HCT116 (cell line): ENCODE results near the gene YY1. TPM values are rescaled to one million over a fixed set of nuclear protein-coding genes. Genes with fewer than 3 reads are reported as not detected.
A peak's percentile ranks its signal among the peaks of the same experiment; 100 is the strongest.

ENCODE experiments used
- ATAC-seq: fragments of 200-7000 bp; cut with Tn5 transposase; 2 replicates; pipeline ENCODE4 v1.9.1; 2020; ENCODE audit warnings: mild to moderate bottlenecking, moderate library complexity
- BruUV-seq: library from RNA; stranded (reverse); fragments of 400-500 nt; replicated peaks from 2 replicates; lab custom pipeline; 2021; lab: Mats Ljungman, UMichigan
- CTCF ChIA-PET: fragments of 300-600 bp; sonication (Branson Sonifier 250); formaldehyde crosslinking; loops from one replicate; lab custom pipeline; 2021; ENCODE audit warnings: antibody characterized with exemption; lab: Charles Lee
- POLR2A ChIA-PET: fragments of 300-600, 350-600 bp; sonication (Branson Sonifier 250); formaldehyde crosslinking; loops from one replicate; lab custom pipeline; 2021; ENCODE audit warnings: antibody characterized with exemption; lab: Charles Lee
- RAD21 ChIA-PET, 2 experiments: fragments of 300-600 bp; sonication (Branson Sonifier 250); formaldehyde crosslinking; loops; one replicate each; lab custom pipeline; 2023; ENCODE audit warnings: low total read pairs in 2 of 2; ENCODE audit not compliant: uncharacterized antibody in 2 of 2, unreplicated experiment in 2 of 2, low non-redundant PET in 1 of 2; lab: Charles Lee
- DNase-seq: peaks from one replicate; pipeline ENCODE4 v3.0.0-alpha.2; 2010; ENCODE audit warnings: low read depth, low spot score
- H2AFZ ChIP-seq: fragments of 200-600 bp; shearing (Covaris generic), sonication (generic); 2 replicates; pipeline ENCODE4 v1.6.1; 2017; ENCODE audit warnings: low read depth, mixed run types, mixed read lengths, antibody characterized with exemption, low read length; ENCODE audit not compliant: poor library complexity, severe bottlenecking
- H3K27ac ChIP-seq: 2 replicates; pipeline ENCODE4 v1.5.1; 2012; ENCODE audit warnings: low read depth, low read length
- H3K27me3 ChIP-seq: fragments of 200-600 bp; sonication (generic); 2 replicates; pipeline ENCODE4 v1.6.1; 2016; ENCODE audit warnings: mixed run types, low read length, mixed read lengths; ENCODE audit not compliant: insufficient read depth
- H3K36me3 ChIP-seq, 2 experiments: fragments of 200-500 bp in 1 of 2; fragments of 200-600 bp in 1 of 2; sonication (Bioruptor generic) in 1 of 2; sonication (generic) in 1 of 2; 2 replicates each; pipeline versions ENCODE4 v1.5.1 to v1.6.1; 2014 to 2016; ENCODE audit warnings: low read length in 2 of 2, inconsistent platforms in 1 of 2, mixed read lengths in 1 of 2, mixed run types in 1 of 2; ENCODE audit not compliant: insufficient read depth in 2 of 2, control insufficient read depth in 1 of 2
- H3K4me1 ChIP-seq, 2 experiments: fragments of 200-600 bp in 1 of 2; sonication (generic) in 1 of 2; 2 replicates each; pipeline versions ENCODE4 v1.5.1 to v1.6.1; 2012 to 2017; ENCODE audit warnings: low read length in 2 of 2, inconsistent platforms in 1 of 2, mild to moderate bottlenecking in 1 of 2, mixed read lengths in 1 of 2, mixed run types in 1 of 2, moderate library complexity in 1 of 2; ENCODE audit not compliant: insufficient read depth in 2 of 2, control insufficient read depth in 1 of 2
- H3K4me2 ChIP-seq: fragments of 200-600 bp; sonication (generic); 2 replicates; pipeline ENCODE4 v1.6.1; 2017; ENCODE audit warnings: mixed run types, low read length, mixed read lengths
- H3K4me3 ChIP-seq, 2 experiments: fragments of 200-600 bp in 1 of 2; sonication (generic) in 1 of 2; replicated peaks in 1 of 2; 2 replicates each; pipeline ENCODE4 v1.5.1; 2011 to 2016; ENCODE audit warnings: low read length in 2 of 2, control low read depth in 1 of 2, low read depth in 1 of 2, mild to moderate bottlenecking in 1 of 2, mixed read lengths in 1 of 2, mixed run types in 1 of 2
- H3K79me2 ChIP-seq: fragments of 200-600 bp; sonication (generic); 2 replicates; pipeline ENCODE4 v1.6.1; 2017; ENCODE audit warnings: mild to moderate bottlenecking, mixed run types, low read length, moderate library complexity, mixed read lengths; ENCODE audit not compliant: insufficient read depth
- H3K9ac ChIP-seq: fragments of 200-600 bp; sonication (generic); 2 replicates; pipeline ENCODE4 v1.6.1; 2016; ENCODE audit warnings: low read length, mixed read lengths
- H3K9me2 ChIP-seq: fragments of 200-600 bp; sonication (generic), shearing (Covaris generic); 2 replicates; pipeline ENCODE4 v1.6.1; 2017; ENCODE audit warnings: mixed run types, mild to moderate bottlenecking, moderate library complexity; ENCODE audit not compliant: insufficient read depth
- H3K9me3 ChIP-seq, 2 experiments: fragments of 200-500 bp in 1 of 2; fragments of 200-600 bp in 1 of 2; sonication (Bioruptor generic) in 1 of 2; sonication (generic) in 1 of 2; 2 replicates each; pipeline ENCODE4 v1.6.1; 2014 to 2017; ENCODE audit warnings: low read length in 2 of 2, mixed read lengths in 2 of 2, inconsistent platforms in 1 of 2, low read depth in 1 of 2, mild to moderate bottlenecking in 1 of 2, mixed run types in 1 of 2, moderate library complexity in 1 of 2; ENCODE audit not compliant: control insufficient read depth in 1 of 2, insufficient read depth in 1 of 2
- H4K20me1 ChIP-seq: fragments of 200-600 bp; sonication (generic), shearing (Covaris generic); 2 replicates; pipeline ENCODE4 v1.6.1; 2017; ENCODE audit warnings: mixed run types, mild to moderate bottlenecking, moderate library complexity; ENCODE audit not compliant: insufficient read depth
- CBX3 ChIP-seq: IDR thresholded peaks from 2 replicates; pipeline ENCODE4 v1.6.1; 2012; ENCODE audit warnings: low read depth
- CEBPB ChIP-seq: IDR thresholded peaks from 2 replicates; pipeline ENCODE4 v1.6.1; 2012; ENCODE audit warnings: low read depth
- CTCF ChIP-seq, 3 experiments: fragments of 200-600 bp in 1 of 3; sonication (generic) in 1 of 3; IDR thresholded peaks in 2 of 3; conservative IDR thresholded peaks in 1 of 3; 2 replicates each; pipeline ENCODE4 v1.5.1; 2012 to 2017; ENCODE audit warnings: low read depth in 2 of 3, low read length in 2 of 3, antibody characterized with exemption in 1 of 3, borderline replicate concordance in 1 of 3, control low read depth in 1 of 3, mild to moderate bottlenecking in 1 of 3, mixed read lengths in 1 of 3, mixed run types in 1 of 3, moderate library complexity in 1 of 3; ENCODE audit not compliant: insufficient read depth in 1 of 3
- EZH2 ChIP-seq: fragments of 200-600 bp; sonication (generic); IDR thresholded peaks from 2 replicates; pipeline ENCODE4 v1.6.1; 2017; ENCODE audit warnings: antibody characterized with exemption, mixed run types
- POLR2AphosphoS5 ChIP-seq: IDR thresholded peaks from 2 replicates; pipeline ENCODE4 v1.6.1; 2011; ENCODE audit warnings: mild to moderate bottlenecking, low read depth, low read length, moderate library complexity
- SP1 ChIP-seq: IDR thresholded peaks from 2 replicates; pipeline ENCODE4 v1.6.1; 2012; ENCODE audit warnings: low read depth
- TCF7L2 ChIP-seq: IDR thresholded peaks from 2 replicates; pipeline ENCODE4 v1.7.0; 2011; ENCODE audit warnings: borderline replicate concordance, inconsistent platforms; ENCODE audit not compliant: insufficient read depth, insufficient read length; ENCODE audit errors: extremely low read depth
- YY1 ChIP-seq: IDR thresholded peaks from 2 replicates; pipeline ENCODE4 v1.6.1; 2011; ENCODE audit warnings: low read length, low read depth, moderate library complexity, mild to moderate bottlenecking; ENCODE audit not compliant: insufficient replicate concordance; ENCODE audit errors: extremely low read depth
- ZFX ChIP-seq: fragments of 450-650 bp; IDR thresholded peaks from 2 replicates; pipeline ENCODE4 v1.6.1; 2017
- intact Hi-C: fragments of 100-400 bp; cut with micrococcal nuclease; formaldehyde crosslinking; loops from 2 replicates; pipeline ENCODE4 v1.10.0; 2022
- total RNA-seq: library from RNA; stranded (reverse); gene quantifications from one replicate; pipeline ENCODE4 v1.2.1, GENCODE V29; 2021; ENCODE audit not compliant: unreplicated experiment
- TF ChIP-seq, protein P1 (sequence below): IDR thresholded peaks from 2 replicates; pipeline ENCODE4 v1.6.1; 2012; ENCODE audit warnings: low read depth
- TF ChIP-seq, protein P2 (sequence below): IDR thresholded peaks from 2 replicates; pipeline ENCODE4 v1.6.1; 2012

The YY1 gene
- total RNA-seq, 1 experiment from 2014 or later, result 111 TPM

GRCh38 chr14:100317912-100318808, 79.2 kb downstream of the YY1 start:
- H3K27ac ChIP-seq, result no peak overlapping the region; the same call in 1 of the 2 replicates
- peak overlapping the region; percentile 23 to 37 for H3K4me3 ChIP-seq
- H3K9me2 ChIP-seq, result no peaks in the 10 kb centered on the region
- DNase-seq (peak; percentile 35), ATAC-seq (peak; percentile 98)
- RAD21 ChIA-PET, result no interaction called here
- TF ChIP-seq, protein P1, sequence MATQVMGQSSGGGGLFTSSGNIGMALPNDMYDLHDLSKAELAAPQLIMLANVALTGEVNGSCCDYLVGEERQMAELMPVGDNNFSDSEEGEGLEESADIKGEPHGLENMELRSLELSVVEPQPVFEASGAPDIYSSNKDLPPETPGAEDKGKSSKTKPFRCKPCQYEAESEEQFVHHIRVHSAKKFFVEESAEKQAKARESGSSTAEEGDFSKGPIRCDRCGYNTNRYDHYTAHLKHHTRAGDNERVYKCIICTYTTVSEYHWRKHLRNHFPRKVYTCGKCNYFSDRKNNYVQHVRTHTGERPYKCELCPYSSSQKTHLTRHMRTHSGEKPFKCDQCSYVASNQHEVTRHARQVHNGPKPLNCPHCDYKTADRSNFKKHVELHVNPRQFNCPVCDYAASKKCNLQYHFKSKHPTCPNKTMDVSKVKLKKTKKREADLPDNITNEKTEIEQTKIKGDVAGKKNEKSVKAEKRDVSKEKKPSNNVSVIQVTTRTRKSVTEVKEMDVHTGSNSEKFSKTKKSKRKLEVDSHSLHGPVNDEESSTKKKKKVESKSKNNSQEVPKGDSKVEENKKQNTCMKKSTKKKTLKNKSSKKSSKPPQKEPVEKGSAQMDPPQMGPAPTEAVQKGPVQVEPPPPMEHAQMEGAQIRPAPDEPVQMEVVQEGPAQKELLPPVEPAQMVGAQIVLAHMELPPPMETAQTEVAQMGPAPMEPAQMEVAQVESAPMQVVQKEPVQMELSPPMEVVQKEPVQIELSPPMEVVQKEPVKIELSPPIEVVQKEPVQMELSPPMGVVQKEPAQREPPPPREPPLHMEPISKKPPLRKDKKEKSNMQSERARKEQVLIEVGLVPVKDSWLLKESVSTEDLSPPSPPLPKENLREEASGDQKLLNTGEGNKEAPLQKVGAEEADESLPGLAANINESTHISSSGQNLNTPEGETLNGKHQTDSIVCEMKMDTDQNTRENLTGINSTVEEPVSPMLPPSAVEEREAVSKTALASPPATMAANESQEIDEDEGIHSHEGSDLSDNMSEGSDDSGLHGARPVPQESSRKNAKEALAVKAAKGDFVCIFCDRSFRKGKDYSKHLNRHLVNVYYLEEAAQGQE, result no peak
- TF ChIP-seq, protein P2, sequence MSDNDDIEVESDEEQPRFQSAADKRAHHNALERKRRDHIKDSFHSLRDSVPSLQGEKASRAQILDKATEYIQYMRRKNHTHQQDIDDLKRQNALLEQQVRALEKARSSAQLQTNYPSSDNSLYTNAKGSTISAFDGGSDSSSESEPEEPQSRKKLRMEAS, result no peak
- TF ChIP-seq TCF7L2 (no peak), EZH2 (no peak), YY1 (peak; percentile 52), CEBPB (no peak), SP1 (no peak), POLR2AphosphoS5 (no peak), ZFX (peak; percentile 67; the same call in 1 of the 2 replicates), CBX3 (no peak), CTCF (IDR thresholded peaks at IDR 0.05 in 2 of 3, conservative IDR thresholded peaks at IDR 0.05 in 1 of 3; ENCODE audit: borderline replicate concordance in 1 of 3, insufficient read depth in 1 of 3, low read depth in 2 of 3, low read length in 2 of 3) (peak; percentile 67 to 93 (median 85); a peak in 5 of 6 replicates)
- no peaks in the 10 kb centered on the region for H3K9me3 ChIP-seq
- no peaks in the 10 kb centered on the region for H3K79me2 ChIP-seq
- peak overlapping the region; percentile 54 for H3K4me2 ChIP-seq
- intact Hi-C loops, result no loop called here
- H3K9ac ChIP-seq, result peak overlapping the region; percentile 42
- no peaks in the 10 kb centered on the region for H4K20me1 ChIP-seq
- no TSS peak for BruUV-seq
- H2AFZ ChIP-seq, result peak overlapping the region; percentile 42
- CTCF ChIA-PET, result no interaction called here
- peaks cover 3 to 13% of the 10 kb centered on the region in 2 experiments; a peak in 3 of 4 replicates for H3K4me1 ChIP-seq
- H3K27me3 ChIP-seq, result no peaks in the 10 kb centered on the region
- POLR2A ChIA-PET, result interaction anchor here (1.9 kb wide), 1 partner anchor 10 kb away, joined by 5 read pairs; no protein-coding TSS in a partner anchor
- H3K36me3 ChIP-seq, result no peaks in the 10 kb centered on the region
